HFFc6 (cell line): ENCODE measurements around the gene SLC28A2. TPM values are rescaled to one million over a fixed set of nuclear protein-coding genes. Genes with fewer than 3 reads are reported as not detected.

Experiments used
- DNase-seq: peaks from one replicate; pipeline ENCODE4 v3.0.0-alpha.2; 2018
- H3K27ac Mint-ChIP-seq: 2 replicates; pipeline ENCODE4 v1.8.0; 2020; ENCODE audit warnings: mild to moderate bottlenecking, mixed read lengths
- H3K27me3 Mint-ChIP-seq: 2 replicates; pipeline ENCODE4 v1.8.0; 2021; ENCODE audit warnings: mild to moderate bottlenecking, moderate library complexity, mixed read lengths; ENCODE audit not compliant: insufficient read depth
- H3K36me3 Mint-ChIP-seq: 2 replicates; pipeline ENCODE4 v1.8.0; 2021; ENCODE audit warnings: low read depth, mixed read lengths
- H3K4me1 Mint-ChIP-seq: 2 replicates; pipeline ENCODE4 v1.8.0; 2020; ENCODE audit warnings: low read depth, mixed read lengths
- H3K4me3 Mint-ChIP-seq: 2 replicates; pipeline ENCODE4 v1.8.0; 2020; ENCODE audit warnings: mild to moderate bottlenecking, moderate library complexity, mixed read lengths
- H3K9me3 Mint-ChIP-seq: 2 replicates; pipeline ENCODE4 v1.8.0; 2020; ENCODE audit warnings: mild to moderate bottlenecking, mixed read lengths
- total RNA-seq, 6 experiments: library from RNA; stranded (reverse); fragmentation: NEBNext Ultra II Directional; extraction: Animal tissue kit (Norgen Biotek cat#: 25700); gene quantifications; 2 replicates in 1 of 6; 3 replicates in 5 of 6; pipeline ENCODE4 v1.2.3, GENCODE V29; 2021
- TF ChIP-seq, protein P1 (sequence below): fragments of 200-600 bp; sonication (generic); IDR thresholded peaks from 2 replicates; pipeline ENCODE4 v1.5.0; 2021; ENCODE audit warnings: antibody characterized with exemption, mild to moderate bottlenecking

SLC28A2 gene
- total RNA-seq, 6 experiments from 2014 or later = not detected

DNA sequence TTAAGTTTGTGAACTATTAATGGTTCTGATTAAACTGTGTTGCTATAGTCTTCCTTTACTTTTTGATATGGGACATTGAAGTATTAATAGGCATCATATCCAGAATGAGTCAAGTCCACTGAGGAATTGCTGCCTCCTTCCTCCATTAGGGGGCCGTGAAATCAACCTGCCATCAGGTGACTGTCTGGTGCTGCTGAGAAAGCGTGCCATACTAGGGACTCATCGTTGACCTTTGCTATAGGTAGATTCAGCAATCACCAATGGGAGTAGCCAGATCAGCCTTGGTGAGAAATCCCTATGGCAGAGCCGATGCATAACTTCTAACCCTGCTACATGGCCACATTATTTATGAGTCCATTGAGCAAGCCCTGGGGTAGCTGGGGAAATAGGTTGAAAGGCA is 30.1 kb upstream of the SLC28A2 start:
- TF ChIP-seq, protein P1, sequence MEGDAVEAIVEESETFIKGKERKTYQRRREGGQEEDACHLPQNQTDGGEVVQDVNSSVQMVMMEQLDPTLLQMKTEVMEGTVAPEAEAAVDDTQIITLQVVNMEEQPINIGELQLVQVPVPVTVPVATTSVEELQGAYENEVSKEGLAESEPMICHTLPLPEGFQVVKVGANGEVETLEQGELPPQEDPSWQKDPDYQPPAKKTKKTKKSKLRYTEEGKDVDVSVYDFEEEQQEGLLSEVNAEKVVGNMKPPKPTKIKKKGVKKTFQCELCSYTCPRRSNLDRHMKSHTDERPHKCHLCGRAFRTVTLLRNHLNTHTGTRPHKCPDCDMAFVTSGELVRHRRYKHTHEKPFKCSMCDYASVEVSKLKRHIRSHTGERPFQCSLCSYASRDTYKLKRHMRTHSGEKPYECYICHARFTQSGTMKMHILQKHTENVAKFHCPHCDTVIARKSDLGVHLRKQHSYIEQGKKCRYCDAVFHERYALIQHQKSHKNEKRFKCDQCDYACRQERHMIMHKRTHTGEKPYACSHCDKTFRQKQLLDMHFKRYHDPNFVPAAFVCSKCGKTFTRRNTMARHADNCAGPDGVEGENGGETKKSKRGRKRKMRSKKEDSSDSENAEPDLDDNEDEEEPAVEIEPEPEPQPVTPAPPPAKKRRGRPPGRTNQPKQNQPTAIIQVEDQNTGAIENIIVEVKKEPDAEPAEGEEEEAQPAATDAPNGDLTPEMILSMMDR = no peak
- Mint-ChIP-seq H3K27ac (no peak overlapping the region), H3K4me1 (peaks cover 6% of the 10 kb centered on the region; the same call in 1 of the 2 replicates), H3K9me3 (no peaks in the 10 kb centered on the region), H3K27me3 (peaks cover 16% of the 10 kb centered on the region), H3K4me3 (no peak overlapping the region), H3K36me3 (no peaks in the 10 kb centered on the region)
- no peak for DNase-seq

DNA sequence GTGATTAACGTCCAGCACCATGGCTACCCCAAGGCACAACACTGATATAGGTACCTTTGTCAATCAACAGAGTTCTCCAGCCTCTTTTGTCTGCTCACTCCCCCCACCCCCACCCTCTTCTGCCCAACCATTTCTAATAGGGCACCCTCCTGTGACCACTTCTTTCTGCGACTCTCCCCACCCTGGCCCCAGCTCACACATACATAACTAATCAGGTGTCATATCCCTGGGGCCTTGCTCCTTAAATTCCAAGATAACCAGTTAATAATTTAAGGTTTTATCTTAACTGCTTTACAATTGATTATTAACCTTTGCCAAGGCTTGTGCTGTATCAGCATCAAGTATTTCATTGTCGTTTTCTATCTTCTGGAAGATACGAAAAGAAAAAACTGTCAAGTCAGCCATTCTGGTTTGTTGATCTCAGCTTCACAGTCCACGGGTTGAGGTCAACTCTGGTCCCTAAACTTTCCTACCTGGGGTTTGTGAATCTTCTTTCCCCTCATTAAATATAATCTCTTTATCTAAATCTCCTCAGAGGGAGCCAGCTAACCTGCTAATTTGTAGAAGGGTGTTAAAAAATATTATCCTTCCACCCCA is 27.3 kb upstream of the SLC28A2 start:
- no peaks in the 10 kb centered on the region for H3K36me3 Mint-ChIP-seq
- TF ChIP-seq, protein P1 = no peak
- no peak overlapping the region for H3K4me3 Mint-ChIP-seq
- no peaks in the 10 kb centered on the region for H3K9me3 Mint-ChIP-seq
- DNase-seq = no peak
- no peak overlapping the region for H3K27ac Mint-ChIP-seq
- peaks cover 13% of the 10 kb centered on the region for H3K27me3 Mint-ChIP-seq
- no peaks in the 10 kb centered on the region for H3K4me1 Mint-ChIP-seq

DNA sequence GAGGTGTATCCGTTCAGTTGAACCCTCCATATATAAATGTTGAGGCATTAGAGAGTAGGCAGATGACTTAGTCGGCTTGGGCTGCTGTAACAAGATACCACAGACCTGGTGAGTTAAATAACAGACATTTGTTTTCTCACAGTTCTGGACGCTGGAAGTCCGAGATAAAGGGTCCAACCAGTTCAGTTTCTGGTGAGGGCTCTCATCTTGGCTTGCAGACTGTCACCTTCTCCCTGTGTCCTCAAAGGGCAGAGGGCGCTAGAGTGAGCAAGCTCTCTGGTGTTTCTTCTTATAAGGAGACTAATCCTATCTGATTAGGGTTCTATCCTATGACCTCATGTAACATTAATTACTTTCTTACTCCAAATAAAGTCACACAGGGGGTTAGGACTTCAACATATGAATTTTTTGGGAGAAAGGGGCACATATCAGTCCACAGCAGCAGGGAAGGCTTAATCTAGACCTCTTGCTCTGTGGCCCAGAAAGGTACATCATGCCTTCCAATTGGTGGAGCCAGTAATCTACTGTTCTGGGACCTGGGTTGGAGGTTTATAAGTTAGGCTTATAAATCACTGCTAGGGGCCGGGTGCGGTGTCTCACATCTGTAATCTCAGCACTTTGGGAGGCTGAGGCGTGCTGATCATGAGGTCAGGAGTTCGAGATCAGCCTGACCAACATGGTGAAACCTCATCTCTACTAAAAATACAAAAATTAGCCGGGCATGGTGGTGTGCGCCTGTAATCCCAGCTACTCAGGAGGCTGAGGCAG is 26.3 kb upstream of the SLC28A2 start:
- H3K27ac Mint-ChIP-seq = no peak overlapping the region
- TF ChIP-seq, protein P1 = no peak
- H3K27me3 Mint-ChIP-seq = peaks cover 13% of the 10 kb centered on the region
- no peaks in the 10 kb centered on the region for H3K4me1 Mint-ChIP-seq
- no peak overlapping the region for H3K4me3 Mint-ChIP-seq
- no peaks in the 10 kb centered on the region for H3K36me3 Mint-ChIP-seq
- no peak for DNase-seq
- no peaks in the 10 kb centered on the region for H3K9me3 Mint-ChIP-seq

DNA sequence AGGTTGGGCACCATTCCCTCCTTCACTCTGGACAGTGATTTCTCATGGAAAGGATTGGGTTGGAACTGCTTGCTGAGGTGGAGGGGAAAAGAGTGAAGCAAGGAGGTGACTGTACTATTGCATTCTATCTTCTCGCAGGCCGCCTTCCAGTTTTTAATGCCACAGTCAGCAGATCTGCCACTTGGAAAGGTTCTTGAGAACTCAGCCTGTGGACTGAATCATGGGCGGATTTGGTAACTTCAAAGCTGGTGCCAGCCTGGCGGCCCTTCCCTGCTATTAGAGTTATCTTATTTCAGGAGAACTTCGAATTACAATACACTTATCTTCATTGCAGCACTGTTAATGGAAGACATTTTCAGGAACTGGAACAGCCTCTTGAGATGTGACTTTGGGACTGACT is 23.1 kb upstream of the SLC28A2 start:
- Mint-ChIP-seq H3K27ac (no peak overlapping the region), H3K4me1 (no peaks in the 10 kb centered on the region), H3K4me3 (no peak overlapping the region), H3K27me3 (peaks cover 7% of the 10 kb centered on the region), H3K9me3 (peaks cover 9% of the 10 kb centered on the region; the same call in 1 of the 2 replicates), H3K36me3 (no peaks in the 10 kb centered on the region)
- TF ChIP-seq, protein P1 = no peak
- no peak for DNase-seq

DNA sequence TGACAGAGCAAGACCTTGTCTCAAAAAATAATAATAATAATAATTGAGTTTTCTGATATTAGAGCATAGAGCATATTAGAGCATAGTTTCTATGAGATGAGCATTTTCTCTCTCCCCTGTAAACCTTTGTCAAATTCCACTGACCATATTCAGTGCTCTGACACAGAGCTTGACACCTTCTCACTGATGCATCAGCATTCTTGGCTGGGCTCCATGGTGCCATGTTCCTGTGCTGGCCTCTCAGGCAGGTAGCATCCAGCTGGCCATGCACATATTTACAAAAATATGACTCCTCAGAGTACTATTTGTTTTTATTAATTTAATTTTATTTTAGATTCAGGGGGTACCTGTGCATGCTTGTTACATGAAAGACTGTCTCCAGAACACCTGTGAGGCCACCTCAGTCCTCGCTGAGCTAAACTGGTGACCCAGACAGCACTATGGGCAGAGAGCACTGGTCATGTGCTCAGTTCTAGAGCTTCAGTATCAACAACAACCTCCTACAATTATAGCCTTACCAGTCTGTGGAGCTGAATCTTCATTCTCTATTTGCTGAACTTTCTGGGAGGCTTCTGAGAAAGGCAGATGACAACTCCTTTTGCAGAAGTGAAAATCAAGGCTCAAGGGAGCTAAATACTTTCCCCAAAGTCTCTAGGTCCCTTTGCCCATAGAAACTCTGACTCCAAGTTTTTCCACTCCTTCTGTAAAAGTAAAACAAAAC is 21.6 kb upstream of the SLC28A2 start:
- H3K4me3 Mint-ChIP-seq = no peak overlapping the region
- peaks cover 6% of the 10 kb centered on the region for H3K27me3 Mint-ChIP-seq
- H3K27ac Mint-ChIP-seq = no peak overlapping the region
- TF ChIP-seq, protein P1 = no peak
- no peaks in the 10 kb centered on the region for H3K4me1 Mint-ChIP-seq
- H3K9me3 Mint-ChIP-seq = peaks cover 23% of the 10 kb centered on the region; the same call in 1 of the 2 replicates
- H3K36me3 Mint-ChIP-seq = no peaks in the 10 kb centered on the region; the same call in 1 of the 2 replicates
- no peak for DNase-seq
